Left lung (tissue), 10 donors: ENCODE results near the gene METTL3. TPM values are rescaled to one million over a fixed set of nuclear protein-coding genes. Genes with fewer than 3 reads are reported as not detected.
A peak's percentile ranks its signal among the peaks of the same experiment; 100 is the strongest.

Experiments used
- ATAC-seq: fragments of 200-7000 bp; cut with Tn5 transposase; one replicate; pipeline ENCODE4 v1.9.1; 2020; ENCODE audit warnings: moderate library complexity
- DNase-seq, 4 donors: peaks; one replicate each; pipeline ENCODE4 v3.0.0-alpha.2; 2013 to 2020
- H3K27ac ChIP-seq, 2 donors: fragments of 200-600 bp; sonication (generic) in 1 of 2; one replicate each; pipeline versions ENCODE4 v1.5.0 to v1.8.0; 2020 to 2021
- H3K27me3 ChIP-seq, 2 donors: fragments of 200-600 bp; sonication (generic) in 1 of 2; one replicate each; pipeline versions ENCODE4 v1.5.0 to v1.8.0; 2020 to 2021
- H3K36me3 ChIP-seq, 2 donors: fragments of 200-600 bp; sonication (generic) in 1 of 2; one replicate each; pipeline versions ENCODE4 v1.5.0 to v1.8.0; 2020 to 2021
- H3K4me1 ChIP-seq, 2 donors: fragments of 200-600 bp; one replicate each; pipeline ENCODE4 v1.8.0; 2021
- H3K4me3 ChIP-seq, 2 donors: fragments of 200-600 bp; sonication (generic) in 1 of 2; one replicate each; pipeline versions ENCODE4 v1.5.0 to v1.8.0; 2020 to 2021; ENCODE audit warnings: mild to moderate bottlenecking in 1 of 2
- H3K9me3 ChIP-seq, 2 donors: fragments of 200-600 bp; sonication (generic) in 1 of 2; one replicate each; pipeline versions ENCODE4 v1.5.0 to v1.8.0; 2020 to 2021
- intact Hi-C, 2 donors: fragments of 100-400 bp; cut with DNase I; formaldehyde crosslinking; loops; one replicate each; pipeline versions ENCODE4 v1.11.2 to v1.14.2; 2022
- polyA plus RNA-seq, 6 donors: library from polyadenylated mRNA; unstranded; fragments of 120-200 nt; gene quantifications; one replicate each; pipeline ENCODE4 v1.2.1, GENCODE V29; 2013; ENCODE audit not compliant: insufficient read length in 6 of 6
- total RNA-seq, 2 donors: library from RNA; stranded (reverse); fragmentation: NEBNext Ultra II Directional; extraction: Animal tissue kit (Norgen Biotek cat#: 25700); gene quantifications; one replicate each; pipeline ENCODE4 v1.2.1, GENCODE V29; 2021
- TF ChIP-seq, protein P1 (sequence below), 2 donors: fragments of 200-600 bp; sonication (generic) in 1 of 2; IDR thresholded peaks; one replicate each; pipeline versions ENCODE4 v1.5.0 to v1.8.0; 2021; ENCODE audit warnings: antibody characterized with exemption in 2 of 2
- donor health status: DM: no; HTN: yes; CAD: no.
- donor health status: DM: no; HTN: no; CAD: no.

Gene METTL3
- total and polyA plus RNA-seq, 8 donors, result 36.8 to 109 (median 96.5) TPM

DNA sequence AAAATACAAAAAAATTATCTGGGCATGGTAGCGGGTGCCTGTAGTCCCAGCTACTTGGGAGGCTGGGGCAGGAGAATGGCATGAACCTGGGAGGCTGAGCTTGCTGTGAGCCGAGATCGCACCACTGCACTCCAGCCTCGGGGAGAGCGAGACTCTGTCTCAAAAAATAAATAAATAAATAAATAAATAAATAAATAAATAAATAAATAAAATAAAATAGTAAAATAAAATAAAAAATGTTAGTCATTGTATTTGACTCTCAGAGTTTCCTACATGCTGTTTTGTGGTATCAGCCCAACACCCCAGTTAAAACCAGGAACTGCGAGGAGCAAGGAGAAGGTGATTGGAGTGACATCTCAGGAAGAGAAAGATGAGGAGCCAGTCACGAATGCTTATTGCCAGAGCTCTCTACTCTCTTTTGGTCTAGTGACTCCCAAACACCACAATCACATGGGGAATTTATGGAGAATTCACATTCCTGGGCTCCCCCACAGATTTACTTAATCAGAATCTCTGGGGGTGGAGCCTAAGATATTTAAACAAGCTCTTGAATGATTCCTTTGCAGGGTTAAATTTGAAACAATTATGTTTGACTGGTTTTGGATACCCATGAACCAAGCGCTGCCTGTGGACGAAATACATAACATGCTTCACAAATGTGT lies 30.4 kb upstream of the METTL3 start:
- H3K4me1 ChIP-seq, result peaks cover 5 to 6% of the 10 kb centered on the region in 2 donors
- DNase-seq, result no peak
- TF ChIP-seq, protein P1, sequence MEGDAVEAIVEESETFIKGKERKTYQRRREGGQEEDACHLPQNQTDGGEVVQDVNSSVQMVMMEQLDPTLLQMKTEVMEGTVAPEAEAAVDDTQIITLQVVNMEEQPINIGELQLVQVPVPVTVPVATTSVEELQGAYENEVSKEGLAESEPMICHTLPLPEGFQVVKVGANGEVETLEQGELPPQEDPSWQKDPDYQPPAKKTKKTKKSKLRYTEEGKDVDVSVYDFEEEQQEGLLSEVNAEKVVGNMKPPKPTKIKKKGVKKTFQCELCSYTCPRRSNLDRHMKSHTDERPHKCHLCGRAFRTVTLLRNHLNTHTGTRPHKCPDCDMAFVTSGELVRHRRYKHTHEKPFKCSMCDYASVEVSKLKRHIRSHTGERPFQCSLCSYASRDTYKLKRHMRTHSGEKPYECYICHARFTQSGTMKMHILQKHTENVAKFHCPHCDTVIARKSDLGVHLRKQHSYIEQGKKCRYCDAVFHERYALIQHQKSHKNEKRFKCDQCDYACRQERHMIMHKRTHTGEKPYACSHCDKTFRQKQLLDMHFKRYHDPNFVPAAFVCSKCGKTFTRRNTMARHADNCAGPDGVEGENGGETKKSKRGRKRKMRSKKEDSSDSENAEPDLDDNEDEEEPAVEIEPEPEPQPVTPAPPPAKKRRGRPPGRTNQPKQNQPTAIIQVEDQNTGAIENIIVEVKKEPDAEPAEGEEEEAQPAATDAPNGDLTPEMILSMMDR (IDR thresholded peaks at IDR 0.05), result no peak
- H3K27ac ChIP-seq, result no peak overlapping the region
- ATAC-seq, result no peak
- H3K27me3 ChIP-seq, result peaks cover 0 to 38% of the 10 kb centered on the region in 2 donors
- no peak overlapping the region for H3K4me3 ChIP-seq
- H3K9me3 ChIP-seq, result no peaks in the 10 kb centered on the region
- intact Hi-C loops, result no loop called here
- H3K36me3 ChIP-seq, result no peaks in the 10 kb centered on the region

DNA sequence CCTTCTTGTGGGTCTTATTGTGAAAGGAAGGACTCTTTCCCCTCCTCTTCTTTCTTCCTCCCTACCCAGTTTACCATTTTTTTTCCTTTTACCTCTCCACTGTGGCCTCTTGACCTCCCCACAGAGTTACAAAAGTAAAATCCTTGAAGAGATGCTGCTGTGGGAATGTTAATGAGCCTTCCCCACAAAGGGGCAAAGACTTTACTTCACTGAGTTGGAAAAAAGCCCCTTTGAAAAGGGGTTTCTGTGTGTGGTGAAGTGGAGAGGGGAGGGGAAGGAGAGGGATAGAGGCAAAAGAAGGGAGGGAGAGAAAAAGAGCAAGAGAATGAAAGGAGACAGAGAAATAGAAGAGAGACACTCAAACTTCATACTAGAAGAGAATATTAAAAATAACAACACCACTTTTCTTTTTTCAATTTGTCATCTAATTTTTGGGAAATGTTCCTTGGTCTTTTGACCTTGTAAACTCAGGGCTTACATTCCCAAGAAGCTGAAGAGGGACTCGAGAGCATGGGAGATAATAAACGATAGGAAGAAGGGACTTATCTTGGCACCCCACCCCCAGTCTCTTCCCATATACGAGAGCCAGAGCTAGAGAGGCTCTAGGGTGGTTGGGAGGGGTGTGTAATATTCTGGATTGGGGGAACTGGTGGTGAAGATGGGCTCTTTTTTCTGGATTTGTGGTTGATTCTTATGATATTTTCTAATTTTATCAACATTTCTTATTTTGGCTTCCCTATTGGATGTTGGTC lies 28.2 kb upstream of the METTL3 start:
- H3K27ac ChIP-seq, result no peak overlapping the region
- peaks cover 5 to 6% of the 10 kb centered on the region in 2 donors for H3K4me1 ChIP-seq
- H3K36me3 ChIP-seq, result no peaks in the 10 kb centered on the region
- ATAC-seq (no peak), DNase-seq (no peak)
- H3K9me3 ChIP-seq, result no peaks in the 10 kb centered on the region
- peaks cover 18 to 59% of the 10 kb centered on the region in 2 donors for H3K27me3 ChIP-seq
- H3K4me3 ChIP-seq, result no peak overlapping the region
- intact Hi-C loops, result no loop called here
- TF ChIP-seq, protein P1 (IDR thresholded peaks at IDR 0.05), result no peak

DNA sequence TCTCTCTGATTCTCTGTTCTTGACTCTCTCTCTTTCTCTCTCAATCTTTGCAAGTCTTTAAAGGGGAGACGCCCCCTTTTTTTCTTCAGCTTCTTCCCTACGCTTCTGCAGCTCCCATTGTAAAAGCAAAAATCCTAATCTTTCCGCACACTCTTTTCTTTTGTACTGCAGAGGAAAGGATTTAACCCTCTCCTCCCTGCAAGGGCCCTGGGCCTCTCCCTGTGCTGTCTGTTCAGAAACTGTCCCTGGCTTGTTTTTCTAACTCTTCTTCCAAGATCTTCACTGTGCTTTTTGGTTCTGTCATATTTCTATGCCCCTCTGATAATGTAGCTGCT lies 25.9 kb upstream of the METTL3 start:
- Histone ChIP-seq H3K27me3 (peaks cover 18 to 74% of the 10 kb centered on the region in 2 donors), H3K9me3 (no peaks in the 10 kb centered on the region), H3K27ac (no peak overlapping the region), H3K36me3 (no peaks in the 10 kb centered on the region), H3K4me1 (peaks cover 0 to 6% of the 10 kb centered on the region in 2 donors), H3K4me3 (no peak overlapping the region)
- ATAC-seq (no peak), DNase-seq (no peak)
- intact Hi-C loops, result no loop called here
- TF ChIP-seq, protein P1 (IDR thresholded peaks at IDR 0.05), result no peak

GRCh38 chr14:21536418-21537089 lies 25.4 kb upstream of the METTL3 start:
- Histone ChIP-seq H3K27me3 (peaks cover 18 to 74% of the 10 kb centered on the region in 2 donors), H3K36me3 (no peaks in the 10 kb centered on the region), H3K4me3 (no peak overlapping the region), H3K27ac (no peak overlapping the region), H3K9me3 (no peaks in the 10 kb centered on the region), H3K4me1 (peaks cover 0 to 6% of the 10 kb centered on the region in 2 donors)
- peak; percentile 47 for ATAC-seq
- TF ChIP-seq, protein P1 (IDR thresholded peaks at IDR 0.05), result no peak
- no peak for DNase-seq
- intact Hi-C loops, result no loop called here
